Measurements from ENCODE around the gene PTP4A2.

PTP4A2 gene

DNA sequence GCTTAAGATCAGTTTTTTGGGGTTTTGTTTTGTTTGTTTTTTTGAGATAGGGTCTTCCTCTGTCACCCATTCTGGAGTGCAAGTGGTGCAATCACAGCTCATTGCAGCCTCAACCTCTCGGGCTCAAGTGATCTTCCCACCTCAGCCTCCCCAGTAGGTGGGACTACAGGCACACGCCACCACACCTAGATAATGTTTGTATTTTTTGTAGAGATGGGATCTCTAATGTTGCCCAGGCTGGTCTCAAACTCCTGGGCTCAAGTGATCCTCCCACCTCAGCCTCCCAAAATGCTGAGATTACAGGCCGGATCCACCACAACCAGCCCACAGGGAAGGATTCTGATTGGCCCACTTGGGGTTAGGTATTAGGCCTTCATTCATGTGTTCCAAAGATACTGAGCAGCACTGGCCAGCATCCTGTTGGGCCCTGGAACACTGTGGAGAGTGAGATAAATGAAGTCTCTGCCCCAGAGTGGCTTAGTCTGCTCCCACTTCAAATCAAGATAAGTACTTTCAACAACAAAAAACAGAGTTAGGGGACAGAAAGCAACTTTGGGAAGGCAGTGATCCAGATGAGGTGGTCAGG lies 54.7 kb downstream of the PTP4A2 start:
- DNase-seq = no peak

DNA sequence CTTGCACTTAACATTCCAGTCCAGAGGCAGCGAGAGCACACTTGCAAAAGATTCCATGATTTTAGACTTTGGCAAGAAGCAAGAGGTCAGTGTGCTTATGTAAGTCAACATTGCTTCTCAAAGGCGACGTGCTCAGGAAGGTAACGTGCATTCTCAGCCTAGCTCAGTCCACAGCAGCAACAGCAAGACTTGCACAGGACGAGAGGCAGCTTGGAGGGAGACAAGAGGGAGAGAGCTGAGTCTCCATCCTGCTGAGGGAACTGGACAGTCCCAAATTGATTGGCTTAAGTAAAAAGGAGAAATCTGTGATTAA lies 56.5 kb downstream of the PTP4A2 start:
- no peak for DNase-seq

DNA sequence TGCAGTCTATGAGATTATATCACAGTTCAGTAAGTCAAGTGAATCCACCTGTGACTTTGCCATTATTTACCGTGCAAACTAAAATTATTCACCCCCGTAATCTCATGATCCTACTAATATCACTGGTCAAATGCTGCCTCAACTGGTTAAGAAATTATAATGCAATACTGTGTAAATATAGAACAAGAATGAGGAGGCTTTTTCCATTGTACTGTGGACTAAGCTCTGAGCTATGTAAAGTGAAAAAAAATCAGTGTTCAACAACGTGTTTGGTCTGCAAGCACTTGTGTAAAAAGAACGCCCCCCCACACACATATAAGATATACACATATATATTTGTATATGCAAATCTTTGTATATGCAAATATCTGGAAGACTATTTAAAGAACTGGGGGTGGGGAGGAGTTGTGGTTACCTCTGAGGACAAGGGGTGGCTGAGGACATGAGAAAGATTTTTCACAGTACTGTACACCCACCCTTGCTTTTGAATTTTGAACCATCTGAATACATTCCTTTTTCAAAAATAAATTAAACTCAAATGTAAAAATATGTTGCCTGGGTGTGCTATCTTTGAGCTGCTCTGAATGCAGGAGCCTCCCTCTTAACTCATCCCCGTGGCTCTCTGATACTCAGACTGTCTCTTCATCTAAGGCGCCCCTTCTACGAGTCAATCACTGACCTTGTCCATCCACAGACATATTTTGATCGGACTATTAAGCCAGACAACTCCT lies 57.0 kb downstream of the PTP4A2 start:
- no peak for DNase-seq

DNA sequence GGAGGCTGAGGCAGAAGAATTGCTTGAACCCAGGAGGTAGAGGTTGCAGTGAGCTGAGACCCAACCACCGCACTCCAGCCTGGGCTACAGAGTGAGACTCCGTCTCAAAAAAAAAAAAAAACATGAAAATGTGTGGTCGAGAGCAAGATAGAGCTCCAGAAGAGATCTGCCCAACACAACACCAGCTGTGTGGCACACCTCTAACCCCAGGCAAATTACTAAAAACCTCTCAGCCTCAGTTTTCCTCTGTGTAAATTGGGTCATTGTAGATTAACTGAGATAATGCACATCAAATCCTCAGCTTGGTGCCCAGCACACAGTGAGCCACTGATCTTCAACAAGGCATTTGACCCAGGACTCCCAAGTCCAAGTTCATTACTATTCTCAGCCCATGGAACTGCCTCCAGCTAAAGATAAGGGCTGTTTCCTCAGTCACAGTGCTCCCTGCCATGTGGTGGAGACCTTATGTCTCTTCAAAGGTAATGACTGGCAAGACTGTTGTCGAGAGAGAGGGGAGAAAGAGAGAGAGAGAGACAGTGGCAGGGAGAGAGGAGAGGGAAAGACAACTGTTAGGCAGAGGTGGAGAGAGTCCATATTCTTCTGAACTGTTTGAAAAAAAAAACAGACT lies 58.1 kb downstream of the PTP4A2 start:
- no peak for DNase-seq

DNA sequence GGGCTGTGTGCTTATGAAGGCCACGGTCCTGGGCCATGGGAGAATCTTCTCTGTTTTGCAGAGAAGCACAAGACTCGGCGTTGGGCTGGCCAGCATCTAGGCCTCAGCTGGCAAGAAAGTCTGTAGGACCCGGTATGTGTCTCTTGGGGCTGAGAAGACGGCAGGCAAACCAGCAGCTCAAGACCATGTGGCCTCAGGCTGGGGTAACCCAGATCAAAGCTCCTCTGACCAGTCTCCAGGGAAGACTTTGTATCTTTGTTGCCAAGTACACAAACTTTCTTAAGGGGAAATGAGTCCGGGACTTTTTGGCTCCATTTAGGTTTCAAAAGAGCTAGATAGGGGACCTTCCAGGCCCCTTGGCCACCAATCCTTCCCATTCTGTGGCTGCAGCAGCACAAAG lies 60.1 kb downstream of the PTP4A2 start:
- no peak for DNase-seq

DNA sequence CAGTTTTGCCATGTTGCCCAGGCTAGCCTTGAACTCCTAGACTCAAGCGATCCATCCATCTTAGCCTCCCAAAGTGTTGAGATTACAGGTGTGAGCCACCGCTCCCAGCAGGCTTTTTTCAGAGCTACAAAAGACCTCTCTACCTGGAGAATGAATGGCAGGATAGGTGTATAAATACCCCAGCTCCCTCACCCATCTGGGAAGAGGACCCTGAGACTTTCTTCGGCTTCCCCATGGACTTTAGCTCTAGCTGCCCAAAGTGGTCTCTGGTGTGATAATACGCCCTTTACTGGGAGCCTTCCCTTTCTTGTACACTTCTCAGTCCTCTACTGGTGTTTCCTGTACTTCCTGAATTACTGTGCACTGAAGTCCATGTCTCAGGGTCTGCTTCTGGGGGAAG lies 60.6 kb downstream of the PTP4A2 start:
- DNase-seq = no peak

DNA sequence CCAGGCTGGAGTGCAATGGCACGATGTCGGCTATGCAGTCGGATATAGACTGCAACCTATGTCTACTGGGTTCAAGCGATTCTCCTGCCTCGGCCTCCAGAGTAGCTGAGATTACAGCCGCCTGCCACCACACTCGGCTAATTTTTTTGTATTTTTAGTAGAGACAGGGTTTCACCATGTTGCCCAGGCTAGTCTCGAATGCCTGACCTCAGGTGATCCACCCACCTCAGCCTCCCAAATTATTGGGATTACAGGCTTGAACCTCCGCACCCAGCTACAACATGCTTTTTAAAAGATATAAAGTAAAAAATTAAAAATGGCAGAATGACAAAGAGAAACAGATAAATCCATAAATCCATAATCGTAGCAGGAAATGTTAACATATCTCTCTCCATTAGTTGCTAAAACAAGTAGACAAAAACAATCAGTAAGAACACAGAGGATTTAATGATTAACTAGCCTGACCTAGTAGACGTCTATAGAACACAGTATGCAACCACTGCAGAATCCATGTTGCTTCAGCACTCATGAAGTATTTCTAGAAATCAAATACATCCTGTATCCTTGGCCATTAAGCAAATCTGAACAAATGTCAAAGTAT lies 62.4 kb downstream of the PTP4A2 start:
- DNase-seq = no peak

DNA sequence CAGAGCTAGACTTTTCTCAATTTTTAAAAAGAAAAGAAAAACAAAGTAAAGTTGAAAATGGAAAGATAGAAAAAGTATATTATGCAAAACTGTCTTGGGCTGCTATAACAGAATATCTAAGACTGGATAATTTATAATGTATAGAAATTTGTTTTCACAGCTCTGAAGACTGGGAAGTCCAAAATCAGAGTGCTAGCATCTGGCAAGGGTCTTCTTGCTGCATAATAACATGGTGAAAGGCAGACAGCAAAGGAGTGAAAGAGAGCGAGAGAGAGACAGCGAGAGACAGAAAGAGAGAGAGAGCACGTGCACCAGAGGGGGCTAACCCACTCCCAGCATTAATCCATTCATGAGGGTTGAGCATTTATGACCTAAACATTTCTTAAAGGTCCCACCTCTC lies 63.2 kb downstream of the PTP4A2 start:
- DNase-seq = no peak

DNA sequence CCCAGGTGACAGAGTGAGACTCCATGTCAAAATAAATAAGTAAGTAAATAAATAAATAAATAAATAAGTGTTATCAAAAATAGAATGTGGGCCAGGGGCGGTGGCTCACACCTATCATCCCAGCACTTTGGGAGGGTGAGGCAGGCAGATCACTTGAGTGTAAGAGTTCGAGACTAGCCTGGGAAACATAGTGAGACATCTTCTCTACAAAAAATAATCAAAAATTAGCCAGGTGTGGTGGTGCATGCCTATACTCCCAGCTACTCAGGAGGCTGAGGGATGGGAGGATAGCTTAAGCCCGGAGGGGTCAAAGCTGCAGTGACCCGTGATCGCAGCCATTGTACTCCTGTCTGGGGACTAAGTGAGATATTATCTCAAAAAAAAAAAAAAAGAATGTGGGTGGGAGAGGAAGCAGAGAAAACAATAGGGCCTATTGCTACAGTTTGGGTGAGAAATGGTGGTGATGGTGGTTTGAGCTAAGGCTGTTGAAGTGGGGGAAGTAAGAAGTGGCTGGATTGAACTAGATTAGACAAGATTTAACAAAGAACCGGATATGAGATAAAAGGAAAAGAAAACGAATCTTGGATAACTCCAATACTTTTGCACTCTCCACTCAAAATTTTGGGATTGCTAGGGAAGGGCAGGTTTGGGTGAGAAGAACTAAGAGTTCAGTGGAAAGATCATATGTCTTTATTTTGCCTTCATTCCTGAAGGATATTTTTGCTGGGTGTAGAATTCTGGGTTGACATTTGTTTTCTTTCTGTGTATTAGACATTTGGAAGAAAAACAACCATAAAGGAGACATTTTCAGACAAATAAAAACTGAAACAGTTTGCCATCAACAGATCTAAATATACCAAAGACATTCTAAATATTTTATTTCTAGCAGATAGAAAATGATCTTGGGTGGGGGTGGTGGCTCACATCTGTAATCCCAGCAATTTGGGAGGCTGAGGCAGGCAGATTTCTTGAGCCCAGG lies 65.2 kb downstream of the PTP4A2 start:
- DNase-seq = no peak

DNA sequence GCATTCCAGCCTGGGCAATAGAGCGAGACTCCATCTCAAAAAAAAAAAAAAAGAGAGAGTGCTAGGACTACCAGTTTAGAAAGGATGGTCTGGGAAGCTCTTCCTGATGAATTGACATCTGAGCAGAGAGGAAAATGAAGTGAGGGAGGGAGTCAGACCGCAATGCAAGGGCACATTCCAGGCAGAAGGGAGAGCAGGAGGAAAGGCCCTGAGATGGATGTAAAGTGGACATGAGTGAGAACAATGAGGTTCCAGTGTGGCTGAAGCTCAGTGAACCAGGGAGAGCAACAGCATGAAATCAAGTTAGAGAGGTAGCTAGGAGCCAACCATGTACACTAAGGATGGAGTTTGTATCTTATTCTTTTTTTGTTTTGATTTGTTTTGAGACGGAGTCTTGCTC lies 66.5 kb downstream of the PTP4A2 start:
- no peak for DNase-seq

DNA sequence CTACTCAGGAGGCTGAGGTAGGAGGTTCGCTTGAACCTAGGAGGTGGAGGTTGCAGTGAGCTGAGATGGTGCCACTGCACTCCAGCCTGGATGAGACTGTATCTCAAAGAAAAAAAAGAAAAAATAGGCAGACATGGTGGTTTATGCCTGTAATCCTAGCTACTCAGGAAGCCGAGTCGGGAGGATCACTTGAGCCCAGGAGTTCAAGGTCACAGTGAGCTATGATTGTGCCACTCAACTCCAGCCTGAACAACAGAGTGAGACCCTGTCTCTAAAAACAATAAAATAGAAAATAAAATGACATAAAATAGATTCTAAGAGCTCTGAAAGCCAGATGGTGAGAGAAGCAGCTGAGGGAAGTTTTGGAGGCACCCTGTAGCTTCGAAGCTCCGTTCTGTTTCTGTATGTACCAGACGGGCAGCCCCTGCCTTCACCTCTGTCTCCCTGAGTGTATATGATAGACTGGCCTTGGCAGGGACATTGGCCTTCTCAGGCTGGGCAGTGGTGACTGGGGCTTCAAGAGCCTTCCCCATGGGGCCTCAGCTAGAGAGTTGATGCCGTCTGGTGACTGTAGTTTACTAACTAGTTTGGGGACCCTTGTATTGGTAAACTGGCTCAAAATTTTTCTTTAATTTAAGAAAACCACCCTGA lies 68.0 kb downstream of the PTP4A2 start:
- no peak for DNase-seq

DNA sequence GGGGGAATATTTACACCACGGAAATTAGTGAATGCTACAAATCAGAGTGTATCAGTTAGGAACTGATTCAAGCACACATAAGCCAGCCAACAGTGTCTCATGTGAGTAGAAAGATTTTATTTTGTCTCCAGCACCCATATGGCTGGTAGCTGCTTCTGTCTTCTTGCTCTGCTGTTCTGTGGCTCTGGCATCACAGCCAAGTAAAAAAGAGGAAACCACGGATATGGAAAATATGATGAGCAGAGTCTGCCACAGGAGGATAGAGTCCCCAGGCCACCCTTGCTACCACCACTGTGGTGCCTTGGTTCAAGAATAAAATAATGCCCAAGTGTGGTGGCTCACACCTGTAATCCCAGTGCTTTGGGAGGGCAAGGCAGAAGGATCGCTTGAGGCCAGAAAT lies 68.7 kb downstream of the PTP4A2 start:
- DNase-seq = no peak

DNA sequence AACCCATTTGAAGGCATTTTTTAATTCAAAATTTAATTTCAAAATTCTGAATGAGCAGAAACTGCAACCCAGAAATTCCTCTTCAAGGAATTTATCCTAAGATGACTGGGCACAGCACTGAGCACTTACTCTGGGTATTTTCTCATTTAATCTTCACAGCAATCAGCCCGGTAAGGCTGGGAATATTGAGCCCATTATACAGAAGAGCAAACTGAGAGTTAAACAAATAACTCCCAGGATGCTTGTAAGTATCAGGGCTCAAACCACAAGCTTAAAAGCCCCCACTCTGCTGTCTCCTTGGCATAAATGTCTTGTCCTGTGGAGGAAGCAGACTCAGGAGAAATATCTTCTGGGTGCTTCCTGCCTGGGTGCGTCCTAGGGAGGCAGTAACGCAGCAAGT lies 69.3 kb downstream of the PTP4A2 start:
- no peak for DNase-seq

DNA sequence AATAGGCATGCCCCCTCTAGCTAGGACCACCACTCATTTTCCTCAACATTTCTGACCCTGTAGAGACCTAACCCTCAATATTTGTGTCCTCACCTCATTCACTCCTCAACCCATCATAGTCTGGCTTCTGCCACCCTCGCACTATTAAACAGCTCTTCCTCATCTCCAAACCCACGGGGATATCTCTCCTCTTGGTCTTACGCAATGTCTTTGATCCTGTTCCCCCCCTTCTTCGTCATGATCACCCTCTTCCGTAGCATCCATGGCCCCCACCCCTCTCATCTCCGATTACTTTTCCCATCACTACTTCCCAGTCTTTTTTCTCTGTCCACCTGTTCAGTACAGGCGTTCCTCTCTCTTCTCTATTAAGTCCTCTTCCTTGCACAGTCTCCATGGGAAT lies 70.6 kb downstream of the PTP4A2 start:
- DNase-seq = no peak

DNA sequence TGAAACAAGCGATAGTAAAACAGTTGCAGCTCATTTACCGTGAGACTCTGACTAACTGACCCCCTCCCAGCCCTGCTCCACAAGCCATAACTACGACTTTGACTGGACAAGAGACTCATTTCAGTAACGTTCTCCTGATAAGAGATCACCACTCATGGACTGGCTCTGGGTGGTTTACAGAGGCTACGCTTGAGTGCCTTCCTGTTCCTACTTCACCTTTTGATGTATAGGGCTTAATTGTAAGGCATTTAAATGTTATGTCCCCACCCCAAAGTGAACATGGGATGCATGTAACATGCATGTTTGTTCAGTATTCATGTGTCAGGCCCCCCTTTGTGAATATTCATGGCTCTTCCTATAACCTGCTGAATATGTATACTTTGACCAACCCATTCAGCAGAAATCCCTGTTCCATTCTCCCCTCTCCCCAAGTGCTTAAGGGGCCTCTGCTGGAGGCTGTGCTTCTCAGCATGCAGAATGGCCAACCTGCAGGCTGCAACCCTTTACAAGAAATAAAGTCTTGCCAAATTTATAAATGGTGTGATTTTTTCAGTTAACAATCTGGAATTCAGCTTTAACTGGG lies 71.6 kb downstream of the PTP4A2 start:
- no peak for DNase-seq

DNA sequence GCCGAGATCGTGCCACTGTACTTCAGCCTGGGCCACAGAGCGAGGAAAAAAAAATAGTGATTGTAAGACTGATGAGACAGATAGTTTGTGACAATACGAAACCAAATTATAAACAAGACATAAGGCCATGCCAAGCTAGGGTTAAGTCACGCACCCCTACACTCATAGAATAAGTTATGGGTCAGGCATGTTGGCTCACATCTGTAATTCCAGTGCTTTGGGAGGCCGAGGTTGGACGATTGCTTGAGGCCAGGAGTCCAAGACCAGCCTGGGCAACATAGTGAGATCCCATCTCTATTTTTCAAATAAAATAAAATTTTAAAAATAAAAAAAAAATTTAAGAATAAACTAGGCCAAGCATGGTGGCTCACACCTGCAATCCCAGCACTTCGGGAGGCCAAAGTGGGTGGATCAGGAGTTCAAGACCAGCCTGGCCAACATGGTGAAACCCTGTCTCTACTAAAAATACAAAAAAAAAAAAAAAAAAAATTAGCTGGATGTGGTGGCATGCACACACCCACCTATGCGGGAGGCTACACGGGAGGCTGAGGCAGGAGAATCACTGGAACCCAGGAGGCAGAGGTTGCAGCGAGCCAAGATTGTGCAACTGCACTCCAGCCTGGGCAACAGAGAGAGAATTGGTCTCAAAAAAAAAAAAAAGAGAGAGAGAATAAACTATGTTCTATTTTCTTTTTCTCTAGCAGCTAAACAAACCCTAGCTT lies 72.3 kb downstream of the PTP4A2 start:
- DNase-seq = no peak

DNA sequence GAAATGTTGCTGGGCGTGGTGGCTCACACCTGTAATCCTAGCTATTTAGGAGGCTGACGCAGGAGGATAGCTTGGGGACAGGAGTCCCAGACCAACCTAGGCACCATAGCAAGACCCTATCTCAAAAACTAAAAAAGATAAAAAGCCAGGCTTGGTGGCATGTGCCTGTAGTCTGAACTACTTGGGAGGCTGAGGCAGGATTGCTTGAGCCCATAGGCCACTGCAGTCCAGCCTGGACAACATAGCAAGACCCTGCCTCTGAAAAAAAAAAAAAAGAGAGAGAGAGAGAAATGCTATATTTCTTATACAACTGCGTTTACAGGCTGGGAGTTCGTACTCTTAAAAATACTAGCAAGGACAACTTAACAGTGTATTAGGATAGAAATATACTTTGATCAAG lies 76.1 kb downstream of the PTP4A2 start:
- DNase-seq = no peak

DNA sequence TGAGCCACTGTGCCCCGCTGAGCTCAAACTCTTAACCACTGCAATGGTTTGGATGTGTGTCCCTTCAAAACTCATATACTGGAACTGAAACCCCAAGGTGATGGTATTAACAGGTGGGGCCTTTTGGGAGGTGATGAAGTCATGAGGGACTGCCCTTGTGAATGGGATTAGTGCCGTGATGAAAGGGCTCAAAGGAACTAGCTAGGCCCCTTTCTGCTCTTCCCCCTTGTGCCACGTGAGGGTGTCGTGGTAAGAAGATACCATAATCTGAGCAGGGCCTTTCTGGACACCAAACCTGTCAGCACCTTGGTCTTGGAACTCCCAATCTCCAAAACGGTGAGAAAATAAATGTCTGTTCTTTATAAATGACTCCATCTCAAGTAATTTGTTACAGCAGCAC lies 76.8 kb downstream of the PTP4A2 start:
- no peak for DNase-seq

DNA sequence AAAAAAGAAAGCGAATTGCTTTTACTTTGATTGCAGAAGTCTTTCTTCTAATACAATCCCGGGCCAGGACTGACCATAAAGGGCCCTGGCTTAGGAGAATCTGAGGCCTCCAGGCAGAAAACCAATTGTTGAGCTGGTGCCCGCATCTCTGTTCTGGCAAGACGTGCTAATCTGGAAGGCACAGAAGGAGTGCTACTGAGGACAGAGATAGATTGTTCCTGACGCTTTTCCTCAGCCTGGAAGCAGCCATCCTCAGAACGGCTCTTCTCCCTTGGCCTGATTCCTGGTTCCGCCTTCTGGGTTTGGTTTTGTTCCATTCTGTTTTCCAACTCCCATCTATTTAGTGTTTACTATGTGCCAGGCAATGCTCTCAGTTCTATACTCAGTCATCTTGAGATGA lies 77.6 kb downstream of the PTP4A2 start:
- DNase-seq = no peak

DNA sequence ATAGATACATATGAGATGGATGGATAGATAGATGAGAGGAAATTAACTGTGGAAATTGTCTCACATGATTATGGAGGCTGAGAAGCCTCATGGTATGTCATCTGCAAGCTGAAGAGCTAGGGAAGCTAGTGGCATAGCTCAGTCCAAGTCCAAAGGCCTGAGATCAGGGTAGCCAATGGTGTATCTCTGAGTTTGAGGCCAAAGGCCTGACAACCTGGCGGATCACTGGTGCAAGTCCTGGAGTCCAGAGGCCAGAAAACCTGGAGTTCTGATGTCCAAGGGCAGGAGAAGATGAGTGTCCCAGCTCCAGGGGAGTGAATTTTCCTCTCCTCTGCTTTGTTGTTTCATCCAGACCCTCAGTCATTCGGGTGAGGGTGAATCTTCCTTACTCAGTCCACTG lies 78.4 kb downstream of the PTP4A2 start:
- DNase-seq = no peak

DNA sequence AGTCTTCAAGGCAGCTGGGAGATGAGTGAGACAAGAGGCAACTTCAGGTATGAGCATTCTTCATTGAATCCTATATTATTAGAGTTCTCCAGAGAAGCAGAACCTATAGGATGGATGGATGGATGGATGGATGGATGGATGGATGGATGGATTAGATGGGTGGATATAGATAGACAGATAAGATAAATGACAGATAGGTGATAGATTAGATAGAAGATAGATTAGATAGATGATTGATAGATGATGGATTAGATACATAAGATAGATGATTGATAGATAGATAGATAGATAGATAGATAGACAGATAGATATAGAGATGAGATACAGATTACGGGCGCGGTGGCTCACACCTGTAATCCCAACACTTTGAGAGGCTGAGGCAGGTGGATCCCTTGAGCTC lies 79.1 kb downstream of the PTP4A2 start:
- no peak for DNase-seq

DNA sequence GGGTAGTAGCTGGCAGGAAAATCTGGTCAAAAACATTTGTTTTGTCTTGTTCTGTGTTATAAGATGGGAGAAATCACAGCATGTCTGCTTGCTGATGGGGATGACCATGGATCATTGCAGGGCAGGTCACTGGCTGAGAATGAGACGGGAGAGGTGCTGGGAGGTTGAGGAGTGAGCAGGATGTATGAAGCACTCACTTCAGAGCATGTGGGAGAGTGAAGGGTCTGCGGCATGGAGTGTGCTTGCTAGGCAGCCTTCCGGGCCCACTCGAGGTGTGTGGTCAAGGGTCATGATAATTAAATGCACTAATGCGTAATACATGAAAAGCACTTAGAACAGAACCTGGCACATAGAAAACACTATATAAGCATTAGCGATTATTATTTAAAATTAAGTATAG lies 80.3 kb downstream of the PTP4A2 start:
- no peak for DNase-seq
